ENCODE results near the gene ATOH8. TPM values are rescaled to one million over a fixed set of nuclear protein-coding genes. Genes with fewer than 3 reads are reported as not detected.

The ATOH8 gene
- total and polyA plus RNA-seq, 2 donors (not counting 3 experiments of a cell fraction or from before 2014, with no cell fraction given): 10.3 to 12.8 TPM

DNA sequence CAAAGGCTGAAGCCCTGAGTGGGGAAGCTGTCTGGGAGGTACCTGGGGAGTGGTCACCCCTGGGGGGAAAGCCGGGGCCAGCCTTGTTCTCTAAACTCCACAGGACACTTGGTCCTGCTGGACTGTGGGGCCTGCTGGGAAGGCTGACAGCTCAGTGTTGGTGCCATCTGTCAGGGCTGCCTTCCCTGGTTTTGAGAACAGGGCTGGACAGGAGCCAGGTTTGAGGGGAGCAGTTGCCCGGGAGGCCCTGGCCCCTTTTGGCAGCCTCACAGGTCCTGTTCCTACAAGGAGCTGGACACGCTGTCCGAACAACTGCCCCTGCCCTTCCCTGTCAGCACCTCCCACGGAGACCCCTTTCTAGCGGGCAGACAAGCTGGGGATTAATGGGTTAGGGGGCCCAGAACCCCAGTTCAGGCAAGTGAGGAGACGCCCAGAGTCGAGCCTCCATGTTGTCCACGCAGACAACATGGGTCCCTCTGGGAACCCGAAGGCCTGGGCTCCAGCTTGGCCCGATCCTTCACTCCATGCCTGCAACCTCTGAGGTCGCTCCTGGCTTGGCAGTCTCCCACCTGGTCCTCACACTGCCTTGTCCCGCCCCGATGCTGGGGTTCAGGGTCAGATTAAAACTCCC, 40.8 kb downstream of the ATOH8 start:
- H3K79me2 ChIP-seq (ENCODE audit: control insufficient read depth, insufficient read depth, low read length): no peaks in the 10 kb centered on the region
- no peaks in the 10 kb centered on the region for H3K9me3 ChIP-seq (replicated peaks; ENCODE audit: control insufficient read depth, insufficient read depth, low read length)
- H2AFZ ChIP-seq (ENCODE audit: low read depth, low read length): no peak overlapping the region
- BruUV-seq (replicated peaks): no TSS peak
- CTCF ChIA-PET: interaction anchor here (1.1 to 2.3 kb wide), 8 partner anchors 12 to 145 kb away, joined by 3 to 11 read pairs (median 4); partner anchors contain the start of gene ATOH8
- no peaks in the 10 kb centered on the region for H3K9me1 ChIP-seq (replicated peaks; ENCODE audit: control insufficient read depth, extremely low read depth, insufficient read depth, low read length)
- no peak overlapping the region for H3K4me2 ChIP-seq (ENCODE audit: insufficient read depth, low read length)
- no peak overlapping the region for H3K27ac ChIP-seq (ENCODE audit: insufficient read depth, low read depth, low read length)
- no peak overlapping the region for H3K4me3 ChIP-seq (replicated peaks in 1 of 3; ENCODE audit: insufficient read depth in 1 of 3, low read depth in 1 of 3, low read length in 3 of 3)
- intact Hi-C loops (cut with micrococcal nuclease): no loop called here
- no peaks in the 10 kb centered on the region for H3K36me3 ChIP-seq (ENCODE audit: control insufficient read depth in 2 of 2, extremely low read depth in 1 of 2, insufficient read depth in 2 of 2, low read length in 2 of 2)
- dilution Hi-C loops (cut with MboI; ENCODE audit: extremely low pct_ligation_motif_present, low sequenced_read_pairs): no loop called here
- no peaks in the 10 kb centered on the region for H4K20me1 ChIP-seq (replicated peaks; ENCODE audit: control insufficient read depth, extremely low read depth, insufficient read depth, low read length)
- no peak for DNase-seq (ENCODE audit: low read depth, low spot score)
- FAIRE-seq: no peak
- no peak overlapping the region for H3K9ac ChIP-seq (replicated peaks; ENCODE audit: extremely low read depth, insufficient read depth, low read length)
- H3K27me3 ChIP-seq (ENCODE audit: control insufficient read depth in 2 of 2, insufficient read depth in 2 of 2, low read length in 2 of 2): no peaks in the 10 kb centered on the region
- POLR2A ChIA-PET: no interaction called here
- no peak for TF ChIP-seq POLR2A (IDR thresholded peaks at IDR 0.05; ENCODE audit: low read depth, low read length)
- TF ChIP-seq, protein P1, sequence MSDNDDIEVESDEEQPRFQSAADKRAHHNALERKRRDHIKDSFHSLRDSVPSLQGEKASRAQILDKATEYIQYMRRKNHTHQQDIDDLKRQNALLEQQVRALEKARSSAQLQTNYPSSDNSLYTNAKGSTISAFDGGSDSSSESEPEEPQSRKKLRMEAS (IDR thresholded peaks at IDR 0.05; ENCODE audit: insufficient read depth, insufficient read length): no peak
- peaks cover 25% of the 10 kb centered on the region for H3K4me1 ChIP-seq (ENCODE audit: control insufficient read depth, extremely low read depth, insufficient read depth, low read length)

DNA sequence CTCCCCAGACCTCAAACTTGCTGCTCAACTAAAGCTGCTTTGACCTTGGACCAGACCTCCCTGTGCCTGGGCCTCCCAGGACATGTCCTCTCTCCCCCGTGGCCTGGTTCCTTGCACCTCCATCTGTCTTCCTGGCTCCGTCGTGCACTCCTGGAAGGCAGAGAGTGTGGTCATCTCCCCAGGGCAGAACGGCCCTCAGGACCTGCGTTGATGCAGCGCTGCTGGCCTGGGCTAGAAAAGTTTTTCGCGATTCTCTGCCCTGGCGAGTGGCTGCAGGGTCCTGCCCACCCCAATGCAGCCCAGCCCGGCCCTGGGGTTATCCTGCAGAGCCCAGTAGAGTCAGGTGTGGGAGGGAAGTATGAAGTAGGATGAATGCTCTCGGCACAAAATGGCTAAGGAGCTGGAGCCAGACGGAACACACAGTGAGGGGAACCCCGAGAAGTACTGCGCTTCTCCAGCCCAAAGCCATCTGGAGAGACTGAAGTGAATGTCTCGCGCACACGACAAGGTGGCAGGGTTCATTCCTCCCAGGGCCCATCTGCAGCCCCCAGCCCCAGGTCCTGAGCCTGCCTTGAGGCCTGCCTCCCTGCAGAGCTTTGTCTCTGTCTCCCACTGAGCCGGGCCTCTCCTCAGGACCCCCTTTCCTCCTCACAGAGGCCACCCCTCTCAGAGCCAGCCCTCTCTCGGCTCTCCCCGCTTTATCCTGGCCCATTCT, 41.7 kb downstream of the ATOH8 start:
- Histone ChIP-seq H3K36me3 (ENCODE audit: control insufficient read depth in 2 of 2, extremely low read depth in 1 of 2, insufficient read depth in 2 of 2, low read length in 2 of 2) (no peaks in the 10 kb centered on the region), H3K27me3 (ENCODE audit: control insufficient read depth in 2 of 2, insufficient read depth in 2 of 2, low read length in 2 of 2) (no peaks in the 10 kb centered on the region), H3K4me2 (ENCODE audit: insufficient read depth, low read length) (no peak overlapping the region), H4K20me1 (replicated peaks; ENCODE audit: control insufficient read depth, extremely low read depth, insufficient read depth, low read length) (no peaks in the 10 kb centered on the region), H2AFZ (ENCODE audit: low read depth, low read length) (no peak overlapping the region), H3K4me1 (ENCODE audit: control insufficient read depth, extremely low read depth, insufficient read depth, low read length) (peaks cover 25% of the 10 kb centered on the region), H3K27ac (ENCODE audit: insufficient read depth, low read depth, low read length) (no peak overlapping the region), H3K4me3 (replicated peaks in 1 of 3; ENCODE audit: insufficient read depth in 1 of 3, low read depth in 1 of 3, low read length in 3 of 3) (no peak overlapping the region), H3K9ac (replicated peaks; ENCODE audit: extremely low read depth, insufficient read depth, low read length) (no peak overlapping the region), H3K9me1 (replicated peaks; ENCODE audit: control insufficient read depth, extremely low read depth, insufficient read depth, low read length) (no peaks in the 10 kb centered on the region), H3K79me2 (ENCODE audit: control insufficient read depth, insufficient read depth, low read length) (no peaks in the 10 kb centered on the region), H3K9me3 (replicated peaks; ENCODE audit: control insufficient read depth, insufficient read depth, low read length) (no peaks in the 10 kb centered on the region)
- DNase-seq (ENCODE audit: low read depth, low spot score) (no peak), FAIRE-seq (no peak)
- TF ChIP-seq FOS (IDR thresholded peaks at IDR 0.05; ENCODE audit: borderline replicate concordance, insufficient read depth, low read length) (no peak), EZH2 (IDR thresholded peaks at IDR 0.05; ENCODE audit: borderline replicate concordance, low read depth, low read length, severe bottlenecking) (no peak), GATA2 (IDR thresholded peaks at IDR 0.05; ENCODE audit: insufficient read depth, insufficient read length, low read depth, low read length) (no peak), MYC (IDR thresholded peaks at IDR 0.05; ENCODE audit: low read depth, low read length) (no peak), JUN (IDR thresholded peaks at IDR 0.05; ENCODE audit: borderline replicate concordance, insufficient read depth, insufficient read length, low read depth) (no peak), POLR2AphosphoS5 (IDR thresholded peaks at IDR 0.05; ENCODE audit: insufficient read depth, low read depth, low read length) (no peak), POLR2A (IDR thresholded peaks at IDR 0.05; ENCODE audit: low read depth, low read length) (no peak)
- TF ChIP-seq, protein P2, sequence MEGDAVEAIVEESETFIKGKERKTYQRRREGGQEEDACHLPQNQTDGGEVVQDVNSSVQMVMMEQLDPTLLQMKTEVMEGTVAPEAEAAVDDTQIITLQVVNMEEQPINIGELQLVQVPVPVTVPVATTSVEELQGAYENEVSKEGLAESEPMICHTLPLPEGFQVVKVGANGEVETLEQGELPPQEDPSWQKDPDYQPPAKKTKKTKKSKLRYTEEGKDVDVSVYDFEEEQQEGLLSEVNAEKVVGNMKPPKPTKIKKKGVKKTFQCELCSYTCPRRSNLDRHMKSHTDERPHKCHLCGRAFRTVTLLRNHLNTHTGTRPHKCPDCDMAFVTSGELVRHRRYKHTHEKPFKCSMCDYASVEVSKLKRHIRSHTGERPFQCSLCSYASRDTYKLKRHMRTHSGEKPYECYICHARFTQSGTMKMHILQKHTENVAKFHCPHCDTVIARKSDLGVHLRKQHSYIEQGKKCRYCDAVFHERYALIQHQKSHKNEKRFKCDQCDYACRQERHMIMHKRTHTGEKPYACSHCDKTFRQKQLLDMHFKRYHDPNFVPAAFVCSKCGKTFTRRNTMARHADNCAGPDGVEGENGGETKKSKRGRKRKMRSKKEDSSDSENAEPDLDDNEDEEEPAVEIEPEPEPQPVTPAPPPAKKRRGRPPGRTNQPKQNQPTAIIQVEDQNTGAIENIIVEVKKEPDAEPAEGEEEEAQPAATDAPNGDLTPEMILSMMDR (IDR thresholded peaks at IDR 0.05; ENCODE audit: extremely low read depth in 1 of 2, insufficient read depth in 1 of 2, low read depth in 1 of 2, low read length in 2 of 2): no peak
- TF ChIP-seq, protein P1 (IDR thresholded peaks at IDR 0.05; ENCODE audit: insufficient read depth, insufficient read length): no peak
- POLR2A ChIA-PET: no interaction called here
- intact Hi-C loops (cut with micrococcal nuclease): no loop called here
- CTCF ChIA-PET: interaction anchor here (1.1 to 2.3 kb wide), 7 partner anchors 15 to 146 kb away, joined by 3 to 11 read pairs (median 5); partner anchors contain the start of gene ATOH8
- dilution Hi-C loops (cut with MboI; ENCODE audit: extremely low pct_ligation_motif_present, low sequenced_read_pairs): no loop called here
- BruUV-seq (replicated peaks): no TSS peak

All from endothelial cell of umbilical vein (primary cell).